SK-N-SH (cell line): ENCODE results near the gene SBF2.
"Not testable (repeated sequence)": the region's sequence is repeated elsewhere in the genome, so short reads cannot be mapped to it uniquely, and the experiment has no call there.

ENCODE experiments used
- CTCF ChIP-seq: fragments of 200-600 bp; sonication (generic); IDR thresholded peaks from 2 replicates; pipeline ENCODE4 v1.6.1; 2017; ENCODE audit warnings: antibody characterized with exemption, mild to moderate bottlenecking, moderate library complexity
- PBX3 ChIP-seq: IDR thresholded peaks from 2 replicates; pipeline ENCODE4; 2012
- TAF1 ChIP-seq: IDR thresholded peaks from 2 replicates; pipeline ENCODE4 v1.6.1; 2012; ENCODE audit warnings: low read depth, mild to moderate bottlenecking, low read length, moderate library complexity, borderline replicate concordance

GRCh38 chr11:10264716-10265115 is 29.3 kb downstream of the SBF2 start:
- TF ChIP-seq CTCF, PBX3, TAF1: not testable (repeated sequence)
